Neural cell (in vitro differentiated cells): ENCODE measurements around the gene GPC1. TPM values are rescaled to one million over a fixed set of nuclear protein-coding genes. Genes with fewer than 3 reads are reported as not detected.

Source experiments
- H2AFZ ChIP-seq: fragments of 200-600, 300-800 bp; sonication (generic), shearing (Covaris generic); 2 replicates; pipeline ENCODE4 v1.6.0; 2014; ENCODE audit warnings: low read depth, mild to moderate bottlenecking, antibody characterized with exemption, low read length, moderate library complexity
- H3F3A ChIP-seq: fragments of 200-600 bp; shearing (Covaris generic); 2 replicates; pipeline ENCODE4 v1.6.1; 2016; ENCODE audit warnings: mild to moderate bottlenecking, moderate library complexity, mixed read lengths, antibody characterized with exemption, low read length; ENCODE audit not compliant: insufficient read depth, poor library complexity, severe bottlenecking
- H3K27ac ChIP-seq: fragments of 200-600, 300-800 bp; sonication (generic), shearing (Covaris generic); 2 replicates; pipeline ENCODE4 v1.5.1; 2014; ENCODE audit warnings: mild to moderate bottlenecking, low read length, moderate library complexity
- H3K27me3 ChIP-seq: fragments of 300-800, 200-600 bp; sonication (generic), shearing (Covaris generic); 2 replicates; pipeline ENCODE4 v1.6.0; 2014; ENCODE audit warnings: mild to moderate bottlenecking, low read depth, low read length, moderate library complexity; ENCODE audit not compliant: insufficient read depth
- H3K36me3 ChIP-seq: fragments of 300-800, 200-600 bp; sonication (generic), shearing (Covaris generic); 2 replicates; pipeline ENCODE4 v1.5.1; 2014; ENCODE audit warnings: mild to moderate bottlenecking, antibody characterized with exemption, low read length, moderate library complexity; ENCODE audit not compliant: insufficient read depth
- H3K4me2 ChIP-seq: fragments of 300-800, 200-600 bp; sonication (generic), shearing (Covaris generic); 2 replicates; pipeline ENCODE4 v1.6.0; 2014; ENCODE audit warnings: mild to moderate bottlenecking, low read length
- H3K4me3 ChIP-seq: fragments of 300-800, 200-600 bp; sonication (generic), shearing (Covaris generic); 2 replicates; pipeline ENCODE4 v1.5.1; 2014; ENCODE audit warnings: mild to moderate bottlenecking, low read length, moderate library complexity
- H3K79me2 ChIP-seq: fragments of 200-600 bp; shearing (Covaris generic); replicated peaks from 2 replicates; pipeline ENCODE4 v1.6.0; 2014; ENCODE audit warnings: mild to moderate bottlenecking, low read length, moderate library complexity; ENCODE audit not compliant: insufficient read depth
- H3K9ac ChIP-seq: fragments of 300-800, 200-600 bp; sonication (generic), shearing (Covaris generic); 2 replicates; pipeline ENCODE4 v1.6.1; 2016; ENCODE audit warnings: mild to moderate bottlenecking, low read length, mixed read lengths
- H3K9me2 ChIP-seq: fragments of 200-600 bp; shearing (Covaris generic); 2 replicates; pipeline ENCODE4 v1.6.1; 2016; ENCODE audit warnings: mild to moderate bottlenecking, low read length, mixed read lengths; ENCODE audit not compliant: insufficient read depth
- H3K9me3 ChIP-seq: fragments of 200-600, 300-800 bp; sonication (generic), shearing (Covaris generic); 2 replicates; pipeline ENCODE4 v1.6.1; 2016; ENCODE audit warnings: mild to moderate bottlenecking, mixed run types, low read length, moderate library complexity, mixed read lengths
- H4K20me1 ChIP-seq: fragments of 200-600 bp; shearing (Covaris generic); 2 replicates; pipeline ENCODE4 v1.6.1; 2016; ENCODE audit warnings: mild to moderate bottlenecking, mixed run types; ENCODE audit not compliant: insufficient read depth
- EP300 ChIP-seq: fragments of 450-650 bp; conservative IDR thresholded peaks from 2 replicates; pipeline ENCODE4 v1.6.1; 2014; ENCODE audit warnings: antibody characterized with exemption, mild to moderate bottlenecking, moderate library complexity; ENCODE audit not compliant: poor library complexity, severe bottlenecking
- EZH2 ChIP-seq: fragments of 200-600, 300-800 bp; shearing (Covaris generic), sonication (generic); IDR thresholded peaks from 2 replicates; pipeline ENCODE4 v1.6.1; 2014; ENCODE audit warnings: antibody characterized with exemption, low read length, borderline replicate concordance, mild to moderate bottlenecking; ENCODE audit not compliant: insufficient read depth, poor library complexity, severe bottlenecking
- MXI1 ChIP-seq: fragments of 450-650 bp; conservative IDR thresholded peaks from 2 replicates; pipeline ENCODE4 v1.6.1; 2014; ENCODE audit warnings: antibody characterized with exemption, mild to moderate bottlenecking; ENCODE audit not compliant: poor library complexity, severe bottlenecking
- POLR2AphosphoS5 ChIP-seq: IDR thresholded peaks from 2 replicates; pipeline ENCODE4 v1.6.1; 2012
- RAD21 ChIP-seq: fragments of 450-650 bp; conservative IDR thresholded peaks from 2 replicates; pipeline ENCODE4 v1.6.1; 2014; ENCODE audit warnings: antibody characterized with exemption, mild to moderate bottlenecking, moderate library complexity
- SMC3 ChIP-seq: fragments of 450-650 bp; conservative IDR thresholded peaks from 2 replicates; pipeline ENCODE4 v1.6.1; 2014; ENCODE audit warnings: antibody characterized with exemption, mild to moderate bottlenecking, moderate library complexity; ENCODE audit not compliant: poor library complexity
- TAF1 ChIP-seq: IDR thresholded peaks from 2 replicates; pipeline ENCODE4 v1.6.1; 2012; ENCODE audit warnings: low read depth
- polyA plus RNA-seq: library from polyadenylated mRNA; depleted of rRNA; stranded (reverse); fragments of >200 nt; gene quantifications from 2 replicates; pipeline ENCODE4 v1.2.3, GENCODE V29; 2014
- TF ChIP-seq, protein P1 (sequence below): IDR thresholded peaks from 2 replicates; pipeline ENCODE4 v1.6.1; 2012; ENCODE audit warnings: borderline replicate concordance
- TF ChIP-seq, protein P2 (sequence below): fragments of 450-650 bp; IDR thresholded peaks from 2 replicates; pipeline ENCODE4 v1.5.1; 2014; ENCODE audit warnings: antibody characterized with exemption, mild to moderate bottlenecking, moderate library complexity; ENCODE audit not compliant: poor library complexity, severe bottlenecking

Gene GPC1
- polyA plus RNA-seq, 1 donor from 2014 or later, result 74.0 TPM

DNA sequence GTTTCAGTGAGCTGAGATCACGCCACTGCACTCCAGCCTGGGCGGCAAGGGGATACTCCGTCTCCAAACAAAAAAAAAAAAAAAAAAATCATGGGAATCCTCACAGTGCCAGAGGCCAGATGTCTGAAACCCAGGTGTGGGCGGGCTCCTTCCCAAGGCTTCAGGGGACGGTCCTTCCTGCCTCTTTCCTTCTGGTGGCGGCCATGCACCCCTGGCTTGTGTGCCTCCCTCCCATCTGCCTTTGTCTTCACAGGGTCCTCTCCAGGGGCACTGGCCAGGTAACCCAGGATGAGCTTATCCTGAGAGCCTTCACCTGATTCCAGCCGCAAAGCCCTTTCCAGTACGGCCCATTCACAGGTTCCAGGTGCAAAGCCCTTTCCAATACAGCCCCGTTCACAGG, 40.9 kb upstream of the GPC1 start:
- Histone ChIP-seq H3F3A (no peaks in the 10 kb centered on the region), H3K9ac (no peak overlapping the region), H3K9me2 (no peaks in the 10 kb centered on the region), H4K20me1 (no peaks in the 10 kb centered on the region), H3K27ac (no peak overlapping the region), H3K4me3 (no peak overlapping the region), H3K4me2 (no peak overlapping the region), H3K9me3 (no peaks in the 10 kb centered on the region), H3K79me2 (no peaks in the 10 kb centered on the region), H3K36me3 (no peaks in the 10 kb centered on the region), H3K27me3 (no peaks in the 10 kb centered on the region), H2AFZ (no peak overlapping the region)
- TF ChIP-seq EZH2 (no peak), MXI1 (no peak), EP300 (no peak), SMC3 (no peak), POLR2AphosphoS5 (no peak), TAF1 (no peak), RAD21 (no peak)
- TF ChIP-seq, protein P1, sequence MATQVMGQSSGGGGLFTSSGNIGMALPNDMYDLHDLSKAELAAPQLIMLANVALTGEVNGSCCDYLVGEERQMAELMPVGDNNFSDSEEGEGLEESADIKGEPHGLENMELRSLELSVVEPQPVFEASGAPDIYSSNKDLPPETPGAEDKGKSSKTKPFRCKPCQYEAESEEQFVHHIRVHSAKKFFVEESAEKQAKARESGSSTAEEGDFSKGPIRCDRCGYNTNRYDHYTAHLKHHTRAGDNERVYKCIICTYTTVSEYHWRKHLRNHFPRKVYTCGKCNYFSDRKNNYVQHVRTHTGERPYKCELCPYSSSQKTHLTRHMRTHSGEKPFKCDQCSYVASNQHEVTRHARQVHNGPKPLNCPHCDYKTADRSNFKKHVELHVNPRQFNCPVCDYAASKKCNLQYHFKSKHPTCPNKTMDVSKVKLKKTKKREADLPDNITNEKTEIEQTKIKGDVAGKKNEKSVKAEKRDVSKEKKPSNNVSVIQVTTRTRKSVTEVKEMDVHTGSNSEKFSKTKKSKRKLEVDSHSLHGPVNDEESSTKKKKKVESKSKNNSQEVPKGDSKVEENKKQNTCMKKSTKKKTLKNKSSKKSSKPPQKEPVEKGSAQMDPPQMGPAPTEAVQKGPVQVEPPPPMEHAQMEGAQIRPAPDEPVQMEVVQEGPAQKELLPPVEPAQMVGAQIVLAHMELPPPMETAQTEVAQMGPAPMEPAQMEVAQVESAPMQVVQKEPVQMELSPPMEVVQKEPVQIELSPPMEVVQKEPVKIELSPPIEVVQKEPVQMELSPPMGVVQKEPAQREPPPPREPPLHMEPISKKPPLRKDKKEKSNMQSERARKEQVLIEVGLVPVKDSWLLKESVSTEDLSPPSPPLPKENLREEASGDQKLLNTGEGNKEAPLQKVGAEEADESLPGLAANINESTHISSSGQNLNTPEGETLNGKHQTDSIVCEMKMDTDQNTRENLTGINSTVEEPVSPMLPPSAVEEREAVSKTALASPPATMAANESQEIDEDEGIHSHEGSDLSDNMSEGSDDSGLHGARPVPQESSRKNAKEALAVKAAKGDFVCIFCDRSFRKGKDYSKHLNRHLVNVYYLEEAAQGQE, result no peak
- TF ChIP-seq, protein P2, sequence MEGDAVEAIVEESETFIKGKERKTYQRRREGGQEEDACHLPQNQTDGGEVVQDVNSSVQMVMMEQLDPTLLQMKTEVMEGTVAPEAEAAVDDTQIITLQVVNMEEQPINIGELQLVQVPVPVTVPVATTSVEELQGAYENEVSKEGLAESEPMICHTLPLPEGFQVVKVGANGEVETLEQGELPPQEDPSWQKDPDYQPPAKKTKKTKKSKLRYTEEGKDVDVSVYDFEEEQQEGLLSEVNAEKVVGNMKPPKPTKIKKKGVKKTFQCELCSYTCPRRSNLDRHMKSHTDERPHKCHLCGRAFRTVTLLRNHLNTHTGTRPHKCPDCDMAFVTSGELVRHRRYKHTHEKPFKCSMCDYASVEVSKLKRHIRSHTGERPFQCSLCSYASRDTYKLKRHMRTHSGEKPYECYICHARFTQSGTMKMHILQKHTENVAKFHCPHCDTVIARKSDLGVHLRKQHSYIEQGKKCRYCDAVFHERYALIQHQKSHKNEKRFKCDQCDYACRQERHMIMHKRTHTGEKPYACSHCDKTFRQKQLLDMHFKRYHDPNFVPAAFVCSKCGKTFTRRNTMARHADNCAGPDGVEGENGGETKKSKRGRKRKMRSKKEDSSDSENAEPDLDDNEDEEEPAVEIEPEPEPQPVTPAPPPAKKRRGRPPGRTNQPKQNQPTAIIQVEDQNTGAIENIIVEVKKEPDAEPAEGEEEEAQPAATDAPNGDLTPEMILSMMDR, result no peak

DNA sequence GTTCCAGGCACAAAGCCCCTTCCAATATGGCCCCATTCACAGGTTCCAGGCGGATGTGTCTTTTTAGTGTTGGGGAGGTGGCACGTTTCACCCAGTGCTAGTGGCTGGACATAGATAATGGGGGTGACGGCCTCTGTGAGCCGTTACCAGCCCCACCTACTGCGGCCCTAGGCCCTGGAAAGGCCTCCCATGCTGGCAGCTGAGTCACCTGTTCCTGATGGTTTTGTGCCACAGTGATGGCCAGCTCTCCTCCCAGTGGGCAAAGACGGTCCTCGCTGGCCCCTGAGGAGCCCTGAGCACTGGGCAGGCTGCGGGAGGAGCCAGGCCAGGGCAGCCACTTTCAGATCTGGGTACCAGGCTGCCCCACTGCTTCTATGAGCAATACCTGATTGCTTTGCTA, 40.0 kb upstream of the GPC1 start:
- TF ChIP-seq EZH2 (no peak), TAF1 (no peak), POLR2AphosphoS5 (no peak)
- H2AFZ ChIP-seq, result no peak overlapping the region
- no peaks in the 10 kb centered on the region for H3K36me3 ChIP-seq

More for the DNA sequence above, 40.0 kb upstream of the GPC1 start:
- Histone ChIP-seq H3K9ac (no peak overlapping the region), H4K20me1 (no peaks in the 10 kb centered on the region), H3K9me3 (no peaks in the 10 kb centered on the region), H3K4me2 (no peak overlapping the region), H3F3A (no peaks in the 10 kb centered on the region), H3K9me2 (no peaks in the 10 kb centered on the region), H3K79me2 (no peaks in the 10 kb centered on the region), H3K4me3 (no peak overlapping the region), H3K27me3 (no peaks in the 10 kb centered on the region), H3K27ac (no peak overlapping the region)
